ENCODE results near the gene CLTA.
"Not testable (repeated sequence)": the region's sequence is repeated elsewhere in the genome, so short reads cannot be mapped to it uniquely, and the experiment has no call there.

The CLTA gene

DNA sequence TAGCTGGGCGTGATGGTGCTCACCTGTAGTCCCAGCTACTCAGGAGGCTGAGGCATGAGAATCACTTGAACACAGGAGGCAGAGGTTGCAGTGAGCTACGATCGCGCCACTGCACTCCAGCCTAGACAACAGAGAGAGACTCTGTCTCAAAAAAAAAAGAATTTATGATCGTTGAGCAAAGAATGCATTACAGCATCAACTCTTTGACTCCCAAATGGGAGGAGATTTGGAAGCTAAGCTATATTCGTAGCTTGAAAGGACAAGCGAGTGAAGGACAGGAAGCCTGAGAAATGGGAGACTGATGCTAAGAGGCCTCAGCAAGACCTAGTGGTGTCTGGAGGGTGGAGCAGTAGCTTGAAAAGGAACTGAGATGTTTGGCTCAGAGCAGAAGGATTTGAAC is 31.8 kb upstream of the CLTA start:
- DNase-seq (ENCODE audit: low read depth), result no peak

DNA sequence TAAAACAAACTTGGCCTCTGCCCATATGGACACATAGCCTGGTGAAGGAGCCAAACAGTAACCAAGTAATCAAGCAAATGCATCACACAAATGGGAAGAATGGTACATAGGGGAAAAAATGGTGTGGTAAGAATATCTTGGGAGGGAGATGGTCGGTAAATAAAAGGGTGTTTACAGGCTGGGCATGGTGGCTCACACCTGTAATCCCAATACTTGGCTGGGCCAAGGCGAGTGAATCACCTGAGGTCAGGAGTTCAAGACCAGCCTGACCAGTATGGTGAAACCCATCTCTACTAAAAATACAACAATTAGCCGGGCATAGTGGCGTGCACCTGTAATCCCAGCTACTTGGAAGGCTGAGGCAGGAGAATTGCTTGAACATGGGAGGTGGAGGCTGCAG is 31.2 kb upstream of the CLTA start:
- DNase-seq (ENCODE audit: low read depth), result not testable (repeated sequence)

DNA sequence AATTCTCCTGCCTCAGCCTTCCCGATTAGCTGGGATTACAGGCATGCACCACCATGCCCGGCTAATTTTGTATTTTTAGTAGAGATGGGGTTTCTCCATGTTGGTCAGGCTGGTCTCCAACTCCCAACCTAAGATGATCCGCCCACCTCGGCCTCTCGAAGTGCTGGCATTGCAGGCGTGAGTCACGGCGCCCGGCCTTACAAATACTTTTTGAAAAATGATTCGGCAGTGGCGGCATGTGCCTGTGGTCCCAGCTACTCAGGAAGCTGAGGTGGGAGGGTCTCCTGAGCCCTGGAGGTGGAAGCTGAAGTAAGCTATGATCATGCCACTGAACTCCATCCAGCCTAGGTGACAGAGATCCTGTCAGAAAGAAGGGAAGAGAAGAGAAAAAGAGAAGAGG is 30.6 kb upstream of the CLTA start:
- DNase-seq (ENCODE audit: low read depth), result not testable (repeated sequence)

DNA sequence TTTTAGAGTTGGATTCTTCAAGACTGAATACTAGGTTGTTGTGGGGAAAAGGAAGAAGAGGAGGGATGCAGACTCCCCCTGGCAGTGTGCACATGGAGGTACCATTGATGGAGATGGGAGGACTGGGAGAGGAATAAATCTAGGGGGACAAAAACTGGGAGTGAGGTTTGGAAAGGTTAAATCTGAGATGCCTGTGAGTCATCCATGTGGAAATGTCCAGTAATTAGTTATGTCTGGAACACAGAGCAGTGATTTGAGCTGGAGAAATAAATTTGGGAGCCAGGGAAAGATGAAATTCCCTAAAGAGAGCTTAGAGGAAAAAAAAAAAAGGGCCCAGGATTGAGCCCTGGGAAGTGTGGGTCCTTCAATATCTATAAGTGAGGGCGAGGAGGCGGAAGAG is 29.5 kb upstream of the CLTA start:
- no peak for DNase-seq (ENCODE audit: low read depth)

DNA sequence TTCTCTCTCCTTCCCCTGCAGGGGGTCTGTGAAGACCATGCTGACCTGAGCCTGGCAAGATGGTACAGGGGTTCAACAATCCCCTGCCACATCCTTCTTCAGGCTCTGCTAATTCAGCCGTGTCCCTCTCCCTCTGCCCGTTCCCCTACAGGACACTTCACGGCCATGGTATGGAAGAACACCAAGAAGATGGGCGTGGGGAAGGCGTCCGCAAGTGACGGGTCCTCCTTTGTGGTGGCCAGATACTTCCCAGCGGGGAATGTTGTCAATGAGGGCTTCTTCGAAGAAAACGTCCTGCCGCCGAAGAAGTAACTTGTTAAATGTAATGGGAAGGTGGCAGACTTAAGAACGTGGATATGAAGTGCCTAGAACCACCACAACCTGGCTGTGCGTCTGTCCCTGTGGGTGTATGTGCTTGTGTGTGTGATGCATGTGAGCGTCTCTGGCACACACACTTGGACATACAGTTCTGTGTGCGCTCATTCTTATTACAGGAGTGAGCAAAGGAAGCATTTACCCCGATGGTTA is 28.4 kb upstream of the CLTA start:
- DNase-seq (ENCODE audit: low read depth), result no peak

DNA sequence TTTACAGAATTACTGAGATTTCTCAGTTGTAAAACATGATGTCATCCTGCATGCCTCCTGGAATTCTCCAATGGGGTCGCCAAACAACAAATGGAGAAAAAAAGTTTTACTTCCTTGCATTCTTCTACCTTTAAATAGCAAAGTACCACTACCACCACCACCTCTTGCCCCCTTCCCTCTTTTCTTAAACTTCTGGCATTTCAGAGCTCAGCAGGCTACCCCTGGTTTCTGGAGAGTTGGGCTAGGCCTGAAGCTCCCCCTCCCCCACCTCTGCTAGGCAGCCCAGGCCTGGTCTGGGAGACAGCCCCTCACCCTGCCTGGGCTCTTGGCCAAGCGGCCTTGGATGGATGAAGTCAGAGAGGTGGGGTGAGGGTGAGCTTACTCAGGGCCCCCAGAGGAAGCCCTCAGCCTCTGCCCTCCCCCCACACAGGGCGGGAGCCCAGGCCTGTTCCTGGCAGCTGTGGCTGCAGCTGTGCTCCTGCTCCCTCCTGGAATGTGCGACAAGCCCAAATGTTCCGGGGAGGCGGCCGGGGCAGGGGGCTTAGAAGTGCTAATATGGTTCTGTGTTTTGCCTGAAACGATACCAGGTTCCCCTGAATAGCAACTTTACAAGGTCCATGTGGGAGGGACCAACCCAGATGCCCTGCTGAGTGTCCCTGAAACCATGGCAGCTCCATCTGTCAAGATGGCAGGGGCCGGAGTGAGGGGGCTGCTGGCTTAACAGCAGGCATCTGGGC is 27.5 kb upstream of the CLTA start:
- no peak for DNase-seq (ENCODE audit: low read depth)

DNA sequence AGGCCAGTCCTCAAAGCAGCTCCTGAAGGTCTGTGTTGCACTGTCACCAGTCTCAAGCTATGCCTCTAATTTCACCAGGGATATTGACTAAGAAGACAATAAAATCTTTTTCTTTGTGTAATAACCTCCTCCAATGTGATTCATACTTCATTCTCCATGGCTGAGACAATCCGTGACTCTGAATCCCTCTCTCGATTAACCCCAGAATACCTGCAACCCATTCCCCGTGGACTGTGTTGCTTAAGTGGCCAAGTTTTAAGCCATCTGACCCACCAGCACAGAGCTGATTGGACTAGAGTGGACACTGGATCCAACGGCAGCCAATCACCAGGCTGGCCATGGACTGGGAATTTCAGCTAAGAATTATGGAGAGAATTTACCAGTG is 26.9 kb upstream of the CLTA start:
- DNase-seq (ENCODE audit: low read depth), result no peak

DNA sequence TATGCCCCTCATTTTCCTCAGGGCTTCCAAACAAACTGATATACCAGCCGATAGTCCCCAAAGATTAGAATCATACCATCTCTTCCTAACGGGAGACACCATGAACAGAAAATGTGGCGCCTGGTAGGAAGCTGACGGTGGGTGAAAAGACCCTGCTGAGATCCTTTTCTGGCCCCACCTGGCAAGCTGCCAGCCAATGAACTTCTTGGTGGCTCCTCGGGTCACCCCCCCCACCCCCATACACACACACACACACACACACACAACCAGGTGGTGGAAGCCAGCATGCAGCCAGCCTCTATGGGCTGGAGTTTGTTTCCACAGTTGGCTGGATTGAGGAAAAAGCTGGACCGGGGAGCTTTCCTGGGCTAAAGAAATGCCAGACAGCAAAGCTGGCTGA is 26.3 kb upstream of the CLTA start:
- no peak for DNase-seq (ENCODE audit: low read depth)

DNA sequence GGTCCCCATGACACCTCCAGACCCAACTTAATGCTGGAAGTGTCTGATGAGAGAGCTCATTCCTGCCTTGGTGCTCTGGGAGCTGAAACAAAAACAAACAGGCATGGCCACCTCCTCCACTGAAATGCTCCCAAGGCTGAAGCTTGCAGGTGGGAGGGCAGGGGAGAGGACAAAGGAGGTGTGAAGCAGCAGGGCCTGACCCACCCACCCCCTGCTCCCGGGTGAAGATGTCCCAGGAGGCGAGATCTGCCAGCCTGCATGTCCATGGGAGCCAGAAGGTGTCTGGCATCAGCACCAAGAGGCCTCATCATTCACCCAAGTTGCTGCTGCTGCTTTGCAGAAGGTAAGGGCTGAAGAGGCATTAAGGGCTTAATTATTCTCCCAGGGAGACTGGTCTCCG is 25.7 kb upstream of the CLTA start:
- DNase-seq (ENCODE audit: low read depth), result no peak

DNA sequence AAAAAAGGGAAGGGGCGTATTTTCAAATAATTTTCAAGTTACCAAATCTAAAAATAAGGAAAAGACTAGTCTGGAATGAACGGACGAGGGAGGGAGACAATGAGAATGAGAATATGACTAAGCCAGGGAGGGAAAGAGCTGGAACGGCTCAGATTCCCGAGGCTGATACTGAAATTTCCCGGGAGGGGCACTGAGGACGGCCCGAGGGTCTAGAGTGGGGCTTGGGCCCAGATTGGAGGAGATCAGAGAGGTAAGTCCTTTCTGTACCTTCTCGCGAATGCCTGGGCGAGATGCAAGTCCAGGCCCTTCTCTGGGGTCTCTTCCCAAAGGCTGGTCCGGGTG is 24.9 kb upstream of the CLTA start:
- DNase-seq (ENCODE audit: low read depth), result no peak

DNA sequence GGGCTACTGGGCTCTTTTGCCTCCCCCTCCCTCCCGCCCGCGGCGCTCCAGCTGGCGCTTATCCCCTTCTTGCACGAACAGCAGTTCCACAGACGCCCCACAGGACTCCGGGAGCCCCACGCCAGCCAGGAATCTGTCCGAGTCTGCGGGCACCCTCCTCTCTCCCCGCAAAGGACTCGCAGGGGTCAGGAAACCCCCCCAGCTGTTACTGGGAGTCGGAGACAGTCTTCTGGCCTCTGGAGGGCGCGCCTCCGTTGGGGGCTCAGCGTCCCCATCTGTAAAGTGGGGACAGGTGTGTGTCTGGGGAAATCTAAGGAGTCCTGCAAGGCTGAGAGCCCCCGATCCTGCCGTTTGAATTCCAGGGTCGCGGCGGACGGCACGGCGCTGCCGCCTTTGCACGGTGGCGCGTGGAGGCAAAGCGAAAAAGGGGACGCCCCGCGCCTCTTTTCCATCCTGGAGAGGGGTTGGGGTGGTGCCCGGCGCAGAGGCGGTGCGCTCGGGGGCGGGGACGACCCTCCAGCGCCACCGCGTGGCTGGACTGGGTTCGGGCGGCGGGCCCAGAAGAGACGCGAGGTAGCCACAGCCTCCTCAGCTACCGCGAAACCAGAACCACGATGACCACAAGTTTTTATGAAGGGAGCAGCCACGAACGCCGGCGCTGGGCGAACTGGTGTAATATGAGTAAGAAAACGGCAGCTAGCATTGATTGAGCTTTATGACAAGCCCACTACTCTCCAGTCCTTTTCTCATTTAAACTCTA is 24.4 kb upstream of the CLTA start:
- peak; percentile 74 for DNase-seq (ENCODE audit: low read depth)

DNA sequence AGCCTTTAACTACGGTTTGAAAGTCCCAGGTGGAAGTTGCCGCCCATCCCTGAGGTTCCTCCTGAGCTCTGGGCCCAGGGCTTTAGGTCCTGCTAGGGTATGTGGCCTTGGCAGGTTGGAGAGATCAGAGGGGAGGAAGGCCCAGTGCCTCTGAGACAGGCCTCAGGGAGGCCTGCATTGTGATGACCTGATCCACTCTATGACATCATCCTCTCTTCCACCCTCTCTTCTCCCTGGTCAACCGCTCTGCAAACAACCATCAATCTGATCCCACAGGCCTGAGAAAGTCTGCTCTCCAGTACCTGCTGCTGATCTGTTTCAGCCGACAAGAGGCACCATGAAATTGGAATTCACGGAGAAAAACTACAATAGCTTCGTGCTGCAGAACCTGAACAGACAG is 21.6 kb upstream of the CLTA start, which contains the start of gene CCIN:
Gene CCIN, plus strand, starts transcription at position 223 of the 400 bp plus-strand sequence. Its CDS starts 115 bp downstream, at position 338.
- DNase-seq (ENCODE audit: low read depth), result no peak

DNA sequence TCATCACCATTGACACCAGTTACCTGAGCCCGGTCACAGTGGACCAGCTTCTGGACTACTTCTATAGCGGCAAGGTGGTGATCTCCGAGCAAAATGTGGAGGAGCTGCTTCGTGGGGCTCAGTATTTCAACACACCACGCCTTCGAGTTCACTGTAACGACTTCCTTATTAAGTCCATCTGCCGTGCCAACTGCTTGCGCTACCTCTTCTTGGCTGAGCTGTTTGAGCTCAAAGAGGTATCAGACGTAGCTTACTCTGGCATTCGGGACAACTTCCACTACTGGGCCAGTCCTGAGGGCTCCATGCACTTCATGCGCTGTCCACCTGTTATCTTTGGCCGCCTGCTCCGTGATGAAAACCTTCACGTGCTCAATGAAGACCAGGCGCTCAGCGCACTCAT is 21.0 kb upstream of the CLTA start:
- no peak for DNase-seq (ENCODE audit: low read depth)

DNA sequence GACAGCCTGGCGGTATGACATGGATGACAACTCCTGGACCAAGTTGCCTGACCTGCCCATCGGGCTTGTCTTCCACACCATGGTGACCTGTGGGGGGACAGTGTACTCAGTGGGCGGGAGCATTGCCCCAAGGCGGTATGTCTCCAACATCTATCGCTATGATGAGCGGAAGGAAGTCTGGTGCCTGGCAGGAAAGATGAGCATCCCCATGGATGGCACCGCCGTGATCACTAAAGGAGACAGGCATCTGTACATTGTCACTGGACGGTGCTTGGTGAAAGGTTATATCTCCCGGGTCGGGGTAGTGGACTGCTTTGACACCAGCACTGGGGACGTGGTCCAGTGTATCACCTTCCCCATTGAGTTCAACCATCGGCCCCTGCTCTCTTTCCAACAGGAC is 20.2 kb upstream of the CLTA start:
- no peak for DNase-seq (ENCODE audit: low read depth)

DNA sequence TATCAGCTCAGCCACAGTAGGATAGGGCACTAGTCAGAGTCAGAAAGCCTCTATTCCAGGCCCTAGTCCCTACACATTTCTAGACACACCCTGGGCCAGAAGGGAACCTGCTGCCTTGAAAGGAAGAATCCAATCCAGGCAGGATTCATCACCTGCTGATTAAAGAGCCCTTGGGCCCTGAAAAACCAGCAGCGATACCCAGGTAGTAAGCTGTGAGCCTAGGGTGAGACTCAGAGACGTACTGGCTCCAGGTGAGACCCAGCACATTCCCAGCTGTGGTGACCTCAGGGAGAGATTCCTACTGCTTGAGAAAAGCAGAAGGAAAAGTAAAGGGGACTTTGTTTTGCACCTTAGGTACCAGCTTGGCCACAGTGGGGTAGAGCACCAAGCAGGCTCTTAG is 16.9 kb upstream of the CLTA start:
- no peak for DNase-seq (ENCODE audit: low read depth)

DNA sequence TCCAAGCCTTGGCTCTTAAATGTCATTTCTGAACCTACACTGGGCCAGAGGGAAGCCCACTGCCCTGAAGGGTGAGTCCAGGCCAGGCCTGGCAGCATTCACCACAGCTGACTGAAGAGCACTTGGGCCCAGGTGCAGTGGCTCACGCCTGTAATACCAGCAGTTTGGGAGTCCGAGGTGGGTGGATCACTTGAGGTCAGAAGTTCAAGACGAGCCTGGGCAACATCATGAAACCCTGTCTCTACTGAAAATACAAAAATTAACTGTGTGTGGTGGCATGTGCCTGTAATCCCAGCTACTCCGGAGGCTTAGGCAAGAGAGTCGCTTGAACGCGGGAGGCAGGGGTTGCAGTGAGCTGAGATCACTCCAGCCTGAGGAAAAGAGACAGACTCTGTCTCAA is 16.4 kb upstream of the CLTA start:
- no peak for DNase-seq (ENCODE audit: low read depth)

DNA sequence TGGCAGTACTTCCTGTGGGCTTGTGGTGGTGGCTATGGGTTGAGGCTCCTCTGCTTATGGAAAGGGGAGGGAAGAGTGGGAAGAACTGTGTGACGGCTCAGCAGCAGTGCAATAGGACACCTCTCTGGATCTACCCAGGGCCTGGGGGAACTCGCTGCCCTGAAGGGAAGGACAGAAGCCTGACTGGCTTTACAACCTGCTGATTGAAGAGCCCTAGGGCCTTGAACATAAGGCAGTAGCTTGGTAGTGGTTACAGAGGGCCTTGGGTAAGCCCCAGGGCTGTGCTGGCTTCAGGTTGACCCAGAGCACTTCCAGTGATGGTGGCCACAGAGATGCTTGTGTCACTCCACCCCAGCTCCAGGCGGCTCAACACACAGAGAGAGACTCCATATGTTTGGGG is 16.0 kb upstream of the CLTA start:
- no peak for DNase-seq (ENCODE audit: low read depth)

DNA sequence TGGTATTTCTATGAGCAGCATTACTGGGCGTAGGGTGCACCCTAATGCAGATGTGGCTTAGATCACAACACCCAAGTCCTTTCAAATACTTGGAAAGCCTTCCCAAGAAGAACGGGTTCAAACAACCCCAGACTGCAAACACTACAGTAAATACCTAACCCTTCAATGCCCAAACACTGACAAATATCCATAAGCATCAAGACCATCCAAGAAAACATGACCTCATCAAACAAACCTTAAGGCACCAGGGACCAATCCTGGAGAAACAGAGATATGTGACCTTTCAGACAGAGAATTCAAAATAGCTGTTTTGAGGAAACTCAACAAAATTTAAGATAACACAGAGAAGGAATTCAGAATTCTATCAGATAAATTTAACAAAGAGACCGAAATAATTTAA is 15.5 kb upstream of the CLTA start:
- not testable (repeated sequence) for DNase-seq (ENCODE audit: low read depth)

DNA sequence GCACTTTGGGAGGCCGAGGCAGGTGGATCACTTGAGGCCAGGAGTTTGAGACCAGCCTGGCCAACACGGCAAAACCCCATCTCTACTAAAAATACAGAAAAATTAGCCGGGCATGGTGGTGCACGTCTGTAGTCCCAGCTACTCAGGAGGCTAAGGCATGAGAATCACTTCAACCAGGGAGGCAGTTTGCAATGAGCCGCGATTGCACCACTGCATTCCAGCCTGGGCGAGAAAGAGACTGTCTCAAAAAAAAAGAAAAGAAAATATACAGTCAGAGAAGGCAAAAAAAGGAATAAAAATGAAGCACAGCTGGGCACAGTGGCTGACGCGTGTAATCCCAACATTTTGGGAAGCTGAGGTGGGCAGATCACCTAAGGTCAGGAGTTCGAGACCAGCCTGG is 14.2 kb upstream of the CLTA start:
- not testable (repeated sequence) for DNase-seq (ENCODE audit: low read depth)

DNA sequence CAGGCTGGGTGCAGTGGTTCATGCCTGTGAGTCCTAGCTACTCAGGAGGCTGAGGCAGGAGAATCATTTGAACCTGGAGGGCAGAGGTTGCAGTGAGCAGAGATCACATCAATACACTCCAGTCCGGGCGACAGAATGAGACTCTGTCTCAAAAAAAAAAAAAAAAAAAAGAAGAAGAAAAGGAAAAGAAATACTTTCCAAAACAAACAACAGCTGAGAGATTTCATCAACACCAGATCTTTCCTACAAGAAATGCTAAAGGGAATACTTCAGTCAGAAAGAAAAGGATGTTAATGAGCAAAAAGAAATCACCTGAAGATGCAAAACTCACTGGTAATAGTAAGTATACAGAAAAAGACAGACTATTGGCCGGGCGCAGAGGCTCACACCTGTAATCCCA is 13.2 kb upstream of the CLTA start:
- DNase-seq (ENCODE audit: low read depth), result no peak

DNA sequence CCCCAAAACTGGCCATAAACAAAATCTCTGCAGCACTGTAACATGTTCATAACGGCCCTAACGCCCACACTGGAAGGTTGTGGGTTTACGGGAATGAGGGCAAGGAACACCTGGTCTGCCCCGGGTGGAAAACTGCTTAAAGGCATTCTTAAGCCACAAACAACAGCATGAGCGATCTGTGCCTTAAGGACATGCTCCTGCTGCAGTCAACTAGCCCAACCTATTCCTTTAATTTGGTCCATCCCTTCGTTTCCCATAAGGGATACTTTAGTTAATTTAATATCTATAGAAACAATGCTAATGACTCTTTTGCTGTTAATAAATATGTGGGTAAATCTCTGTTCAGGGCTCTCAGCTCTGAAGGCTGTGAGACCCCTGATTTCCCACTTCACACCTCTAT is 10.5 kb upstream of the CLTA start:
- not testable (repeated sequence) for DNase-seq (ENCODE audit: low read depth)

DNA sequence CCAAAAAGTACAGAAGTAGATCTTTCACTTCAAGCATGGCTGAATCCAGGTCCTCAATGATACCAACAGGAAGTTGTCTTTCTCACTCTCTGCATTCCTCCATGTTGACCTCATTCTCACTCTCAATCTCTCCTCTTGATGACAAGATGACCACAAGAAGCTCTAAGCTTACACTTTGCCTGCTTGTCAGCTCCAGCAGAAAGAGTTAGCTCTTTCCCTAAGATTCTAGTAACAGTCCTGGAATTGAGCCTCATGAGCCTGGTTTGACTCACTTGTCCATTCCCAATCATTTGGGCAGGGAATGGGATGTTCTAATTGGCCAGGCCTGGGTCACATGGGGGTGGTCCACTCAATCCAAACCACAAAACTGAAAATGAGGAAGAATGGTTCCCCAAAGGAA is 3.3 kb upstream of the CLTA start:
- DNase-seq (ENCODE audit: low read depth), result no peak

DNA sequence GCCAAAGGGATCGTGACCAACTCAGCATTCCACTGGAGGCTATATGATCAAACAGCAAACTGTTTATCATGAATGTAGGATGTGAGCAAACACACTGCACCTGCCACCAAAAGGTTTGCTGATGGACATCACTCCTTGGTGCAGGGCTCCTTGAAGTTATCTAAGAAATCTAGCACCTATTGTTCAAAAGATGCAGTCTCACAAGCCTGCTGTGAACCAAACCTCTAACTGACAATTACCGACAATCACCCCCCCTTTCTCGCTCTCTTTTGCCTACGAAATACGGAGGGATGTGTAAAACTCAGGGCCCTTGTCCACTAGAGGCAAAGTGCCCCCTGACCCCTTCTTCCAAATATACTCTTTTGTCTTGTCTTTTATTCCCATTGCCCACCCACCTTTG is 2.5 kb upstream of the CLTA start:
- no peak for DNase-seq (ENCODE audit: low read depth)

DNA sequence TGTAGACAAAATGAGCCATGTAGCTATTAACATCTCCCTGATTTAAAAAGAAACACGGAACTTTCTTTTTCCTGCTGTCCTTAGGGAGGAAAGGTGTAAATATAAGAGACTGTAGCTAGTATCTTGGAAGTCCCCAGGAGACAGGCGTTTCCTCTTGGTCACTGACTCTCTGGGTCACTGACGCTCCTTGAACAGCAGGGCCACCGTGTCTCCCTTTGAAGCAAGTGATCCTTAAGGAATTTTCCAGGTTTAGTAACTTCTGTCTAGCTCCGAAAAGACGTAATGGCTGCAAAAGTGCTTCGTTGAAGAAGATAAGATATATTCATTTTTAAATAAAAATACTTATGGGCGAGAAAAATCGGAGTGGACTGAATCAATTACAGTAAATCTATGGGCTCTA is 745 bp upstream of the CLTA start:
- DNase-seq (ENCODE audit: low read depth), result no peak
